ENCODE data around the gene UXS1. TPM values are rescaled to one million over a fixed set of nuclear protein-coding genes. Genes with fewer than 3 reads are reported as not detected.

Gene UXS1
- total and polyA plus RNA-seq, 2 of the 8 experiments (the other 6 are each of a cell fraction or from before 2014, with no cell fraction given) = 44.5 to 63.4 TPM

DNA sequence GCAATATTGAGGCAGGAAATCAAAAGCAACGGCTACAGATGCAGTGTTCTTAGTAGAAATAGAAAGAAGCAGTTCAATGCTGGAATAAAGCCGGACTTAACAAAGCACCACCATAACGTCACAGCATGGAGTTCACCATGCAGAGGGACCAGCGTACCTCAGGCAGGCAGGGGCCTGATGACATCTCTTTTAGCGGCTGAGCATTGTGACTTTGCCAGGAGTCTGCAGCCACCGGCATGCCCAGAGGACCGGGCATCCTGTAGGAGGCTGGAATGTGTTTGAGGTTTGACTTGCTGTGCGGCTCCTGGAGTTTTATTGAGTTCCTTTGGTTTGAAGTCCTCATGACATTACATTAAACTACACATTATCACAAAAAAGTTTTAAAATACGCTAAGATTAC lies 139.8 kb downstream of the UXS1 start:
- 91% methylated on average over 9 of the region's 9 CpGs; no CpG with 5 or more reads in 1 of the 2 experiments for WGBS, 2 experiments (ENCODE audit: extremely low coverage in 1 of 2, insufficient coverage in 1 of 2, insufficient read length in 1 of 2, insufficient replicate concordance in 2 of 2, low coverage in 1 of 2, low lambda C conversion rate in 2 of 2, missing lambda C conversion rate in 1 of 2)
- H2BK20ac ChIP-seq (ENCODE audit: low read length) = no peak overlapping the region
- no peak overlapping the region for H2BK120ac ChIP-seq (replicated peaks; ENCODE audit: low read depth, low read length)
- no peak for TF ChIP-seq SUZ12 (IDR thresholded peaks at IDR 0.05; ENCODE audit: low read length)
- TF ChIP-seq TEAD4 (IDR thresholded peaks at IDR 0.05; ENCODE audit: low read depth, low read length) = no peak
- no peak for TF ChIP-seq FOSL1 (IDR thresholded peaks at IDR 0.05; ENCODE audit: insufficient read depth, low read depth, low read length)
- no peak for TF ChIP-seq CTBP2 (IDR thresholded peaks at IDR 0.05; ENCODE audit: borderline replicate concordance, insufficient read depth, insufficient read length, low read length)
- TF ChIP-seq MAFK (IDR thresholded peaks at IDR 0.05; ENCODE audit: low read depth, low read length) = no peak
- no peak for TF ChIP-seq RNF2 (IDR thresholded peaks at IDR 0.05; ENCODE audit: borderline replicate concordance, low read depth, low read length, missing control alignments, poor library complexity, severe bottlenecking)
- TF ChIP-seq POLR2A (IDR thresholded peaks at IDR 0.05; ENCODE audit: control extremely low read depth in 1 of 2, low read depth in 2 of 2, low read length in 2 of 2) = no peak
- TF ChIP-seq RFX5 (IDR thresholded peaks at IDR 0.05; ENCODE audit: borderline replicate concordance, low read depth, low read length) = no peak
- no peak for TF ChIP-seq SIX5 (IDR thresholded peaks at IDR 0.05; ENCODE audit: low read depth, low read length)
- no peak overlapping the region for H3K56ac ChIP-seq (replicated peaks; ENCODE audit: insufficient read length, low read depth, low read length)
- no peaks in the 10 kb centered on the region; a peak in 1 of 7 replicates for H3K4me1 ChIP-seq (replicated peaks in 1 of 4; ENCODE audit: control insufficient read depth in 3 of 4, insufficient read depth in 4 of 4, low read length in 3 of 4)
- no peak overlapping the region for H2BK5ac ChIP-seq (ENCODE audit: low read depth, low read length)
- FAIRE-seq = no peak
- H3K18ac ChIP-seq (ENCODE audit: extremely low read depth, low read length) = no peak overlapping the region
- H3K23me2 ChIP-seq (ENCODE audit: low read depth, low read length) = no peaks in the 10 kb centered on the region
- H3K27me3 ChIP-seq (replicated peaks in 1 of 4; ENCODE audit: control insufficient read depth in 3 of 4, extremely low read depth in 1 of 4, insufficient read depth in 3 of 4, low read length in 3 of 4) = no peaks in the 10 kb centered on the region
- H3K23ac ChIP-seq (ENCODE audit: insufficient read length) = no peak overlapping the region
- H2AK5ac ChIP-seq (ENCODE audit: low read depth, low read length) = no peak overlapping the region
- no peaks in the 10 kb centered on the region for H3K79me2 ChIP-seq (ENCODE audit: control insufficient read depth in 1 of 2, insufficient read depth in 2 of 2, low read length in 2 of 2)
- H3K9me3 ChIP-seq (ENCODE audit: insufficient read depth in 2 of 2, low read depth in 1 of 2, low read length in 1 of 2) = no peaks in the 10 kb centered on the region; a peak in 1 of 4 replicates
- no peak overlapping the region for H3K4ac ChIP-seq (replicated peaks; ENCODE audit: insufficient read length, low read depth, low read length)
- no peak overlapping the region for H3K4me3 ChIP-seq (ENCODE audit: extremely low read depth in 1 of 4, insufficient read depth in 2 of 4, low read depth in 3 of 4, low read length in 4 of 4)
- H2BK15ac ChIP-seq (ENCODE audit: low read length) = no peak overlapping the region
- no peak overlapping the region for H3K27ac ChIP-seq (ENCODE audit: low read depth, low read length)
- H2AFZ ChIP-seq (ENCODE audit: low read length) = no peak overlapping the region
- H2BK12ac ChIP-seq (ENCODE audit: low read depth, low read length) = no peak overlapping the region
- POLR2A ChIA-PET (ENCODE audit: partially characterized antibody) = no interaction called here
- H3K9ac ChIP-seq (replicated peaks in 1 of 4; ENCODE audit: extremely low read depth in 1 of 4, low read depth in 3 of 4, low read length in 3 of 4) = no peak overlapping the region
- H3K4me2 ChIP-seq (ENCODE audit: insufficient read depth in 1 of 2, low read depth in 2 of 2, low read length in 2 of 2) = no peak overlapping the region
- no peaks in the 10 kb centered on the region for H4K20me1 ChIP-seq (replicated peaks in 1 of 2; ENCODE audit: control insufficient read depth in 1 of 2, insufficient read depth in 2 of 2, low read length in 2 of 2)
- no peak overlapping the region for H4K91ac ChIP-seq (replicated peaks; ENCODE audit: insufficient read length, low read length)
- no peak overlapping the region for H4K5ac ChIP-seq (ENCODE audit: insufficient read length, low read depth, low read length)
- H3K36me3 ChIP-seq (ENCODE audit: control insufficient read depth in 2 of 4, insufficient read depth in 4 of 4, low read length in 3 of 4) = no peaks in the 10 kb centered on the region
- DNase-seq (ENCODE audit: low read depth in 1 of 2, low spot score in 2 of 2) = no peak
- no peaks in the 10 kb centered on the region for H3K79me1 ChIP-seq (ENCODE audit: low read depth, low read length)
- H4K8ac ChIP-seq (ENCODE audit: extremely low read depth, insufficient read depth, low read length) = no peak overlapping the region
- CTCF ChIA-PET (ENCODE audit: partially characterized antibody) = interaction anchor here (0.7 kb wide), 1 partner anchor 170 kb away, joined by 3 read pairs; no protein-coding TSS in a partner anchor
- no peak overlapping the region for H3K14ac ChIP-seq (ENCODE audit: insufficient read length)

All from H1 (cell line).